Mesothelial cell of epicardium (in vitro differentiated cells): ENCODE data around the gene REV1. TPM values are rescaled to one million over a fixed set of nuclear protein-coding genes. Genes with fewer than 3 reads are reported as not detected.

Experiments
- DNase-seq, 2 experiments: peaks; one replicate each; pipeline ENCODE4 v3.0.0; 2021; ENCODE audit warnings: low spot score in 2 of 2; ENCODE audit not compliant: unreplicated experiment in 2 of 2
- H3K27ac Mint-ChIP-seq: 2 replicates; pipeline ENCODE4 v1.8.0; 2021; ENCODE audit warnings: mixed read lengths
- H3K27me3 Mint-ChIP-seq: 2 replicates; pipeline ENCODE4 v1.8.0; 2021; ENCODE audit warnings: low read depth, mixed read lengths
- H3K36me3 Mint-ChIP-seq: 2 replicates; pipeline ENCODE4 v1.8.0; 2021; ENCODE audit warnings: mixed read lengths
- H3K4me1 Mint-ChIP-seq: 2 replicates; pipeline ENCODE4 v1.8.0; 2021; ENCODE audit warnings: mixed read lengths
- H3K4me3 Mint-ChIP-seq: 2 replicates; pipeline ENCODE4 v1.8.0; 2021; ENCODE audit warnings: mild to moderate bottlenecking, moderate library complexity, mixed read lengths
- H3K9me3 Mint-ChIP-seq: 2 replicates; pipeline ENCODE4 v1.8.0; 2021; ENCODE audit warnings: mixed read lengths
- CTCF ChIP-seq: fragments of 200-600 bp; sonication (generic); IDR thresholded peaks from one replicate; pipeline ENCODE4 v1.5.0; 2021; ENCODE audit warnings: antibody characterized with exemption; ENCODE audit not compliant: unreplicated experiment
- total RNA-seq: library from RNA; stranded (reverse); gene quantifications from 3 replicates; pipeline ENCODE4 v1.2.1, GENCODE V29; 2021

The REV1 gene
- total RNA-seq, 1 donor from 2014 or later = 58.7 TPM

DNA sequence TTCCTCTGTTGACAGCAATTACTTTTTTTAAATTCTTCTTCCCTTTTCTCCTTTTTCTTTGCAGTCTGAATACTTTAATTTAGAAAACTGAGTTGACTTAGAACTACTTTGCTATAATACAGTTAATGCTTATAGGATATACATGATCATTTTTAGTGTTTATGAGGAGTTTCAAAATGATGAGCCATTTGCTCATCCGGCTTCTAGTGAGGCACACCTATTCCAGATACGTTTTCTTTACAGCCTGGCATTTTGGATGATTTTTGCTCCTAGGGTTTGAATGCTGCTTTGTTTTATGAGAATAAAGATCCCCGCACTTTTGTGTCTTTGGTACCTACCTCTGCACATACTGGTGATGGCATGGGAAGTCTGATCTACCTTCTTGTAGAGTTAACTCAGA lies 99.9 kb downstream of the REV1 start:
- no peak for TF ChIP-seq CTCF
- no peaks in the 10 kb centered on the region for H3K9me3 Mint-ChIP-seq
- H3K4me1 Mint-ChIP-seq = no peaks in the 10 kb centered on the region
- no peak overlapping the region for H3K27ac Mint-ChIP-seq
- H3K36me3 Mint-ChIP-seq = peaks cover 30% of the 10 kb centered on the region
- H3K4me3 Mint-ChIP-seq = no peak overlapping the region
- no peak for DNase-seq
- no peaks in the 10 kb centered on the region for H3K27me3 Mint-ChIP-seq

DNA sequence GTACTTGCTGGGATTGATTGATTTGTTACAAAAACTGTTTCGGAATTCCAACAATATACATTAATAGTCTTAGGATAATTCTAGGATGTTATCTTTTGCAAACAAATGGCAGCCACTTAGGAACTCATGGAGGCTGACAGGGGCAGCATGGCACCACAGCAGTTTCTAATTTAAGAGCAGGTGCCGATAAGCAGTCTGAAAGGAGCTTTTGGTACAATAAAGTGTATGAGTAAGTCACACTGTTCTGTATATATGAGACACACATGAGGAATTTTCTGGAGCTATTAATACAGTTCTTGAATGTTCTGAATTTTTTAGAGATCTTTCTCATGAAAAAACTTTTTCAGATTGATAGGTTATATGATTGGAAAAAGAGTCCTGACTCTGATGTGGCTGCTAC lies 100.4 kb downstream of the REV1 start:
- Mint-ChIP-seq H3K27ac (no peak overlapping the region), H3K4me3 (no peak overlapping the region), H3K36me3 (peaks cover 32% of the 10 kb centered on the region), H3K9me3 (peaks cover 4% of the 10 kb centered on the region), H3K4me1 (no peaks in the 10 kb centered on the region), H3K27me3 (no peaks in the 10 kb centered on the region)
- no peak for TF ChIP-seq CTCF
- no peak for DNase-seq

GRCh38 chr2:99388892-99389291 lies 100.9 kb downstream of the REV1 start:
- TF ChIP-seq CTCF = no peak
- H3K4me1 Mint-ChIP-seq = no peaks in the 10 kb centered on the region
- H3K36me3 Mint-ChIP-seq = peaks cover 33% of the 10 kb centered on the region
- no peak overlapping the region for H3K27ac Mint-ChIP-seq
- DNase-seq = no peak
- H3K9me3 Mint-ChIP-seq = peaks cover 7% of the 10 kb centered on the region
- no peak overlapping the region for H3K4me3 Mint-ChIP-seq
- H3K27me3 Mint-ChIP-seq = no peaks in the 10 kb centered on the region

GRCh38 chr2:99386011-99386410 lies 103.8 kb downstream of the REV1 start:
- no peak overlapping the region for H3K27ac Mint-ChIP-seq
- peaks cover 44% of the 10 kb centered on the region for H3K36me3 Mint-ChIP-seq
- H3K27me3 Mint-ChIP-seq = no peaks in the 10 kb centered on the region
- no peak for DNase-seq
- H3K9me3 Mint-ChIP-seq = peaks cover 11% of the 10 kb centered on the region
- no peak overlapping the region for H3K4me3 Mint-ChIP-seq
- no peak for TF ChIP-seq CTCF
- no peaks in the 10 kb centered on the region for H3K4me1 Mint-ChIP-seq

DNA sequence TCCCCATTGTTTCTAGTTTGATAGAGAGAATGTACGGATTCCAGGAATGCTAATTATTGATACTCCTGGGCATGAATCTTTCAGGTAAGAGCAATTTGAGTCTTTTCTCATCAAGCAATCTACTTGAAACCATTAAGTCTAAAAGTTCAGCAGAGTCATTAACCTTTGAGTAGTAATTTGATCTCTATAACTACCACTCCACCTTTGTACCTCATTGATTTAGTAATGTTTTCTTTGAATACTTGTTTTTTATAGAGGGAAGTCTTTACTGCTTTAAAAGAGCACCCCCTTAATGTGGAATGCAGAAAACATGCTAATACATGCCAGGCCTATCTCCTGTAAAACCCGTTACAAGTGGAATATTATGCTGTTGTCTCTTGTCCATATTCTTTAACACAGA lies 107.7 kb downstream of the REV1 start:
- DNase-seq = no peak
- Mint-ChIP-seq H3K36me3 (peaks cover 54% of the 10 kb centered on the region), H3K27ac (no peak overlapping the region), H3K4me1 (no peaks in the 10 kb centered on the region), H3K27me3 (no peaks in the 10 kb centered on the region), H3K9me3 (peaks cover 11% of the 10 kb centered on the region), H3K4me3 (no peak overlapping the region)
- TF ChIP-seq CTCF = no peak

DNA sequence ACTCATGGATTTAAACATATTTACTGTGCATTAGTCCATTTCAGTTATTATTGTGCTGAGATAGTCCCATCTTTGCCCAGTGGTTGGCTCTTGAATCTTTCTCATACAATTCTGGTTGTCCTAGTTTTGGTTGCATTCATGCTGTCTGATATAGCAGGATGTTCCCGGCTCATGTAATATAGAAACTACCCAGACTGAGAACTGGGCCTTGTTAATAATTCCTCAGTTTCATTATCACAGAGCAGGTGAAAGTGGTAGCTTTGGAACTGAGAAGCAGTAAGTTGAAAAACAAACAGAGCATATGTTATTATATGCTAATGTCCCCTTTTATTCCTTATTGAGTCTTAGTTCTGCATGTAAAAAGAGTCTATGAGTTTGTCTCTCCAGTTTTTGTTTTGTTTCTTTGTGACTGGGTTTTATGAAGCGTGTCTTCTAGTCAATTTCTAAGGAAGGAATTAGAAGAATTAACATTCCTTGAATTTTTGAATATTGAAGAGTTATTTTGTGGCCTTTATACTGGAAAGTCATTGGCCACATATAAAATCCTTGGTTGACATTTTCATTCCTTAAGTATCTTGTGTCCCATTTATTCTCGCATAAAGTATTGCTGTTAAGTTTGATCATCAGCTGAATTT lies 109.3 kb downstream of the REV1 start:
- no peaks in the 10 kb centered on the region for H3K27me3 Mint-ChIP-seq
- H3K27ac Mint-ChIP-seq = no peak overlapping the region
- TF ChIP-seq CTCF = no peak
- no peak overlapping the region for H3K4me3 Mint-ChIP-seq
- H3K36me3 Mint-ChIP-seq = peaks cover 60% of the 10 kb centered on the region
- H3K4me1 Mint-ChIP-seq = no peaks in the 10 kb centered on the region
- DNase-seq = no peak
- peaks cover 11% of the 10 kb centered on the region for H3K9me3 Mint-ChIP-seq
